CD4-positive, alpha-beta T cell treated with Interleukin-6 at 100 ng/mL for 8 hours (primary cell): ENCODE data around the gene MRPS14.

ENCODE experiments used
- DNase-seq: peaks from one replicate; pipeline ENCODE4 v3.0.0-alpha.2; 2020; ENCODE audit warnings: mixed read lengths, low spot score

The MRPS14 gene

GRCh38 chr1:174982971-174983689, 40.1 kb downstream of the MRPS14 start:
- DNase-seq, result peak; percentile 57

GRCh38 chr1:174976436-174977108, 46.7 kb downstream of the MRPS14 start:
- DNase-seq, result no peak

- no peak for DNase-seq
Measured at GRCh38 chr1:174975764-174976163, 47.5 kb downstream of the MRPS14 start.

GRCh38 chr1:174974711-174975119, 48.5 kb downstream of the MRPS14 start:
- DNase-seq, result no peak

- no peak for DNase-seq
Measured at GRCh38 chr1:174971902-174972301, 51.3 kb downstream of the MRPS14 start.

GRCh38 chr1:174971466-174971865, 51.8 kb downstream of the MRPS14 start:
- no peak for DNase-seq

- DNase-seq, result no peak
Measured at GRCh38 chr1:174969977-174970376, 53.2 kb downstream of the MRPS14 start.

GRCh38 chr1:174968750-174969244, 54.4 kb downstream of the MRPS14 start:
- peak; percentile 77 for DNase-seq

- DNase-seq, result peak; percentile 47
Measured at GRCh38 chr1:174967845-174968705, 55.1 kb downstream of the MRPS14 start.

- no peak for DNase-seq
Measured at GRCh38 chr1:174966008-174966572, 57.1 kb downstream of the MRPS14 start.

GRCh38 chr1:174965362-174966007, 57.7 kb downstream of the MRPS14 start:
- peak; percentile 19 for DNase-seq

GRCh38 chr1:174964972-174965361, 58.3 kb downstream of the MRPS14 start:
- peak; percentile 39 for DNase-seq

GRCh38 chr1:174964261-174964971, 58.8 kb downstream of the MRPS14 start:
- DNase-seq, result peak; percentile 70

- DNase-seq, result no peak
Measured at GRCh38 chr1:174963529-174964125, 59.6 kb downstream of the MRPS14 start.
